DOHH2 (cell line): ENCODE data around the gene TRPM4.

Experiments used
- CTCF ChIP-seq: fragments of 200-600 bp; sonication (generic); IDR thresholded peaks from one replicate; pipeline ENCODE4 v1.5.1; 2014; ENCODE audit warnings: antibody characterized with exemption, mild to moderate bottlenecking, low read depth, low read length; ENCODE audit not compliant: poor library complexity, severe bottlenecking
- EZH2phosphoT487 ChIP-seq: fragments of 200-600 bp; sonication (generic); IDR thresholded peaks from 2 replicates; pipeline ENCODE4 v1.6.1; 2017; ENCODE audit warnings: borderline replicate concordance, mild to moderate bottlenecking, antibody characterized with exemption, low read length, moderate library complexity, mixed read lengths

- TF ChIP-seq EZH2phosphoT487 (no peak), CTCF (no peak)
Observed at GRCh38 chr19:49149652-49150105, 7.9 kb upstream of the TRPM4 start.
